Measurements from ENCODE around the gene CLEC2D. TPM values are rescaled to one million over a fixed set of nuclear protein-coding genes. Genes with fewer than 3 reads are reported as not detected.

Gene CLEC2D
- total and polyA plus RNA-seq, 10 of the 15 experiments (the other 5 are each of a cell fraction or from before 2014, with no cell fraction given) = 4.6 to 29.8 (median 16.0) TPM

- FAIRE-seq (no peak), DNase-seq (ENCODE audit: low read depth, low spot score) (no peak), ATAC-seq (0 out of 3 replicates have a peak, but pooled peaks have one; percentile 27)
- CTCF ChIA-PET = interaction anchor here (0.9 to 9.0 kb wide), 11 partner anchors 10 to 377 kb away, joined by 3 to 159 read pairs (median 5); no protein-coding TSS in a partner anchor
- Histone ChIP-seq H3K27ac (ENCODE audit: control insufficient read depth, insufficient read depth) (peak overlapping the region; percentile 71), H3K36me3 (ENCODE audit: control insufficient read depth in 2 of 2, insufficient read depth in 2 of 2, low read length in 1 of 2) (no peaks in the 10 kb centered on the region), H4K20me1 (ENCODE audit: control insufficient read depth, insufficient read depth) (no peaks in the 10 kb centered on the region), H3K9ac (ENCODE audit: control insufficient read depth, insufficient read depth, low read length) (no peak overlapping the region), H3K4me2 (ENCODE audit: control insufficient read depth, insufficient read depth) (peak overlapping the region; percentile 59; the same call in 1 of the 2 replicates), H3K79me2 (ENCODE audit: control insufficient read depth, insufficient read depth, low read length) (peaks cover 2% of the 10 kb centered on the region), H3K9me3 (replicated peaks; ENCODE audit: control insufficient read depth, insufficient read depth, low read length) (peaks cover 4% of the 10 kb centered on the region), H3K27me3 (replicated peaks in 1 of 2; ENCODE audit: control insufficient read depth in 2 of 2, insufficient read depth in 2 of 2, low read length in 1 of 2) (no peaks in the 10 kb centered on the region), H2AFZ (ENCODE audit: control insufficient read depth, low read depth, low read length) (no peak overlapping the region; the same call in 1 of the 2 replicates), H3K4me3 (no peak overlapping the region), H3K4me1 (ENCODE audit: control insufficient read depth, insufficient read depth, low read length) (peaks cover 51% of the 10 kb centered on the region)
- SMC1A ChIA-PET (ENCODE audit: uncharacterized antibody, unreplicated experiment) = interaction anchor here (0.7 to 7.8 kb wide), 12 partner anchors 8 to 376 kb away, joined by 3 to 100 read pairs (median 4); partner anchors contain the start of gene CLEC2D
- RAD21 ChIA-PET (ENCODE audit: unreplicated experiment) = interaction anchor here (1.2 to 4.8 kb wide), 4 partner anchors 36 to 74 kb away, joined by 3 to 32 read pairs (median 10); no protein-coding TSS in a partner anchor
- in situ Hi-C loops (cut with MboI) = loop anchor here (5.0 kb wide), 1 partner anchor 70 kb away; no protein-coding TSS in a partner anchor
- intact Hi-C loops (cut with micrococcal nuclease; ENCODE audit: unreplicated experiment) = no loop called here
- BruUV-seq (replicated peaks) = no TSS peak
- no peak for TF ChIP-seq ATF3 (IDR thresholded peaks at IDR 0.05; ENCODE audit: borderline replicate concordance, extremely low read depth, low read depth, low read length)
- TF ChIP-seq SP1 (IDR thresholded peaks at IDR 0.05; ENCODE audit: low read depth, low read length) = no peak
- no peak for TF ChIP-seq RCOR1 (conservative IDR thresholded peaks at IDR 0.05; ENCODE audit: low read depth, low read length)
- no peak for TF ChIP-seq HCFC1 (IDR thresholded peaks at IDR 0.05; ENCODE audit: low read length)
- TF ChIP-seq, protein P1, sequence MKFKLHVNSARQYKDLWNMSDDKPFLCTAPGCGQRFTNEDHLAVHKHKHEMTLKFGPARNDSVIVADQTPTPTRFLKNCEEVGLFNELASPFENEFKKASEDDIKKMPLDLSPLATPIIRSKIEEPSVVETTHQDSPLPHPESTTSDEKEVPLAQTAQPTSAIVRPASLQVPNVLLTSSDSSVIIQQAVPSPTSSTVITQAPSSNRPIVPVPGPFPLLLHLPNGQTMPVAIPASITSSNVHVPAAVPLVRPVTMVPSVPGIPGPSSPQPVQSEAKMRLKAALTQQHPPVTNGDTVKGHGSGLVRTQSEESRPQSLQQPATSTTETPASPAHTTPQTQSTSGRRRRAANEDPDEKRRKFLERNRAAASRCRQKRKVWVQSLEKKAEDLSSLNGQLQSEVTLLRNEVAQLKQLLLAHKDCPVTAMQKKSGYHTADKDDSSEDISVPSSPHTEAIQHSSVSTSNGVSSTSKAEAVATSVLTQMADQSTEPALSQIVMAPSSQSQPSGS (IDR thresholded peaks at IDR 0.05; ENCODE audit: low read length) = no peak
- TF ChIP-seq SMC3 (IDR thresholded peaks at IDR 0.05; ENCODE audit: borderline replicate concordance, low read length) = no peak
- no peak for TF ChIP-seq SMAD1 (IDR thresholded peaks at IDR 0.05; ENCODE audit: low read depth, partially characterized antibody)
- TF ChIP-seq YY1 (IDR thresholded peaks at IDR 0.05; ENCODE audit: low read depth, low read length) = no peak
- no peak for TF ChIP-seq BCL11A (IDR thresholded peaks at IDR 0.05; ENCODE audit: low read depth, low read length)
- TF ChIP-seq USF1 (IDR thresholded peaks at IDR 0.05; ENCODE audit: borderline replicate concordance, extremely low read length, insufficient read depth, low read depth, low read length) = no peak
- TF ChIP-seq ZBED1 (IDR thresholded peaks at IDR 0.05; ENCODE audit: borderline replicate concordance) = no peak
- TF ChIP-seq EP300 (IDR thresholded peaks at IDR 0.05; ENCODE audit: borderline replicate concordance in 1 of 2, control insufficient read depth in 1 of 2, low read depth in 2 of 2, low read length in 2 of 2) = no peak
- POLR2A ChIA-PET = no interaction called here
These were observed 37.8 kb downstream of the CLEC2D start for GRCh38 chr12:9707356-9707755.

Measured in GM12878 (cell line).